Loucy (cell line): ENCODE measurements around the gene SLBP.

Experiments used
- H2AFZ ChIP-seq: fragments of 200-600 bp; sonication (generic); 2 replicates; pipeline ENCODE4 v1.6.0; 2016; ENCODE audit warnings: antibody characterized with exemption, mild to moderate bottlenecking, low read length, moderate library complexity
- H3F3A ChIP-seq: fragments of 200-600 bp; 2 replicates; pipeline ENCODE4 v1.6.0; 2016; ENCODE audit warnings: antibody characterized with exemption, low read depth, mild to moderate bottlenecking
- H3K27me3 ChIP-seq: fragments of 200-600 bp; sonication (generic); 2 replicates; pipeline ENCODE4 v1.6.1; 2014; ENCODE audit warnings: low read length, mild to moderate bottlenecking; ENCODE audit not compliant: insufficient read depth, poor library complexity, severe bottlenecking
- H3K36me3 ChIP-seq: fragments of 200-600 bp; sonication (generic); 2 replicates; pipeline ENCODE4 v1.6.1; 2016; ENCODE audit warnings: low read length; ENCODE audit not compliant: insufficient read depth
- H3K4me1 ChIP-seq: fragments of 200-600 bp; sonication (generic); 2 replicates; pipeline ENCODE4 v1.5.1; 2014; ENCODE audit warnings: low read length, mild to moderate bottlenecking; ENCODE audit not compliant: insufficient read depth, poor library complexity, severe bottlenecking
- H3K4me2 ChIP-seq: fragments of 200-600 bp; sonication (generic); 2 replicates; pipeline ENCODE4 v1.6.0; 2014; ENCODE audit warnings: antibody characterized with exemption, low read length, low read depth, mild to moderate bottlenecking; ENCODE audit not compliant: poor library complexity, severe bottlenecking
- H3K4me3 ChIP-seq: fragments of 200-600 bp; sonication (generic); 2 replicates; pipeline ENCODE4 v1.5.1; 2014; ENCODE audit warnings: low read length, mild to moderate bottlenecking, mixed read lengths; ENCODE audit not compliant: poor library complexity, severe bottlenecking
- H3K79me2 ChIP-seq: fragments of 200-600 bp; sonication (generic); 2 replicates; pipeline ENCODE4 v1.6.1; 2014; ENCODE audit warnings: low read length; ENCODE audit not compliant: insufficient read depth
- H3K9ac ChIP-seq: fragments of 200-600 bp; sonication (generic); 2 replicates; pipeline ENCODE4 v1.6.0; 2014; ENCODE audit warnings: mild to moderate bottlenecking, low read depth, low read length, moderate library complexity; ENCODE audit not compliant: poor library complexity, severe bottlenecking
- H3K9me2 ChIP-seq: fragments of 200-600 bp; sonication (generic); replicated peaks from 2 replicates; pipeline ENCODE4 v1.6.1; 2016; ENCODE audit warnings: low read depth, low read length, mixed read lengths
- H3K9me3 ChIP-seq: fragments of 200-600 bp; sonication (generic); 2 replicates; pipeline ENCODE4 v1.6.1; 2014; ENCODE audit warnings: mild to moderate bottlenecking, antibody characterized with exemption, low read length, low read depth; ENCODE audit not compliant: insufficient read depth
- H4K20me1 ChIP-seq: fragments of 200-600 bp; sonication (generic); 2 replicates; pipeline ENCODE4 v1.6.0; 2014; ENCODE audit warnings: antibody characterized with exemption, low read length, mild to moderate bottlenecking; ENCODE audit not compliant: insufficient read depth, poor library complexity, severe bottlenecking
- CTCF ChIP-seq: fragments of 200-600 bp; sonication (generic); conservative IDR thresholded peaks from 2 replicates; pipeline ENCODE4 v1.5.1; 2014; ENCODE audit warnings: mild to moderate bottlenecking, antibody characterized with exemption, low read length
- EZH2phosphoT487 ChIP-seq: fragments of 200-600 bp; IDR thresholded peaks from 2 replicates; pipeline ENCODE4 v1.6.1; 2018; ENCODE audit warnings: antibody characterized with exemption, mild to moderate bottlenecking, moderate library complexity, borderline replicate concordance

The SLBP gene

GRCh38 chr4:1720163-1720983, 8.3 kb upstream of the SLBP start:
- Histone ChIP-seq H3K4me1 (peaks cover 24% of the 10 kb centered on the region), H3F3A (no peaks in the 10 kb centered on the region), H3K4me2 (peak overlapping the region; percentile 97), H3K9me2 (no peaks in the 10 kb centered on the region), H4K20me1 (peaks cover 58% of the 10 kb centered on the region), H3K9me3 (no peaks in the 10 kb centered on the region), H3K4me3 (peak overlapping the region; percentile 91), H3K79me2 (peaks cover 93% of the 10 kb centered on the region), H2AFZ (peak overlapping the region; percentile 62), H3K36me3 (peaks cover 18% of the 10 kb centered on the region; the same call in 1 of the 2 replicates), H3K9ac (peak overlapping the region; percentile 84), H3K27me3 (no peaks in the 10 kb centered on the region)
- TF ChIP-seq CTCF (no peak), EZH2phosphoT487 (no peak)

- peaks cover 37% of the 10 kb centered on the region for H3K4me1 ChIP-seq
- H3K9me2 ChIP-seq, result no peaks in the 10 kb centered on the region
- peaks cover 93% of the 10 kb centered on the region for H3K79me2 ChIP-seq
- H3K9ac ChIP-seq, result peak overlapping the region; percentile 84
- no peak overlapping the region for H2AFZ ChIP-seq
- peaks cover 64% of the 10 kb centered on the region for H4K20me1 ChIP-seq
- peaks cover 2% of the 10 kb centered on the region; the same call in 1 of the 2 replicates for H3K36me3 ChIP-seq
- no peak overlapping the region for H3K4me3 ChIP-seq
- peak overlapping the region; percentile 11 for H3K4me2 ChIP-seq
- TF ChIP-seq CTCF (no peak), EZH2phosphoT487 (no peak)
- H3K27me3 ChIP-seq, result no peaks in the 10 kb centered on the region
- H3K9me3 ChIP-seq, result no peaks in the 10 kb centered on the region
- H3F3A ChIP-seq, result no peaks in the 10 kb centered on the region
Observed at GRCh38 chr4:1718095-1718850, 6.2 kb upstream of the SLBP start.

- peak overlapping the region; percentile 81 for H3K4me2 ChIP-seq
- peaks cover 32% of the 10 kb centered on the region for H3K4me1 ChIP-seq
Observed at GRCh38 chr4:1717129-1718094, 5.3 kb upstream of the SLBP start.

More at GRCh38 chr4:1717129-1718094, 5.3 kb upstream of the SLBP start:
- H3K27me3 ChIP-seq, result no peaks in the 10 kb centered on the region
- H3K79me2 ChIP-seq, result peaks cover 90% of the 10 kb centered on the region
- H3K9me3 ChIP-seq, result no peaks in the 10 kb centered on the region
- TF ChIP-seq CTCF (no peak), EZH2phosphoT487 (no peak)
- H3F3A ChIP-seq, result no peaks in the 10 kb centered on the region
- no peaks in the 10 kb centered on the region for H3K9me2 ChIP-seq
- peaks cover 56% of the 10 kb centered on the region for H4K20me1 ChIP-seq
- H3K36me3 ChIP-seq, result no peaks in the 10 kb centered on the region; the same call in 1 of the 2 replicates
- no peak overlapping the region for H3K4me3 ChIP-seq
- no peak overlapping the region for H3K9ac ChIP-seq
- no peak overlapping the region for H2AFZ ChIP-seq
